IMR-90 (cell line): ENCODE results near the gene C6orf89. TPM values are rescaled to one million over a fixed set of nuclear protein-coding genes. Genes with fewer than 3 reads are reported as not detected.

Experiments used
- ATAC-seq: fragments of 200-7000 bp; cut with Tn5 transposase; 2 replicates; pipeline ENCODE4 v1.9.1; 2020; ENCODE audit warnings: low read depth, mild to moderate bottlenecking, moderate library complexity
- BruUV-seq: library from RNA; stranded (reverse); fragments of 400-500 nt; replicated peaks from 2 replicates; lab custom pipeline; 2021; lab: Mats Ljungman, UMichigan
- CTCF ChIA-PET: fragments of 300-600 bp; formaldehyde crosslinking; extraction: SDS; loops from one replicate; lab custom pipeline; 2021; ENCODE audit warnings: antibody characterized with exemption; lab: Yijun Ruan, JAX
- POLR2A ChIA-PET: fragments of 300-600 bp; sonication (Branson Sonifier 250); formaldehyde crosslinking; loops from one replicate; lab custom pipeline; 2022; ENCODE audit warnings: antibody characterized with exemption; ENCODE audit not compliant: unreplicated experiment; lab: Charles Lee
- DNase-seq: peaks from one replicate; pipeline ENCODE4 v3.0.0; 2013
- H2AFZ ChIP-seq: replicated peaks from 2 replicates; pipeline ENCODE3; 2013; ENCODE audit warnings: low read length, mild to moderate bottlenecking; ENCODE audit not compliant: poor library complexity
- H2AK5ac ChIP-seq: 2 replicates; pipeline ENCODE4 v1.6.1; 2013; ENCODE audit warnings: low read depth, low read length, inconsistent platforms
- H2AK9ac ChIP-seq: replicated peaks from 2 replicates; pipeline ENCODE3; 2013; ENCODE audit warnings: mild to moderate bottlenecking, low read depth, low read length, moderate library complexity; ENCODE audit not compliant: poor library complexity
- H2BK120ac ChIP-seq: 2 replicates; pipeline ENCODE4 v1.6.1; 2013; ENCODE audit warnings: low read depth, low read length, inconsistent platforms
- H2BK15ac ChIP-seq: 3 replicates; pipeline ENCODE4 v1.6.1; 2013; ENCODE audit warnings: low read depth, low read length, inconsistent platforms
- H2BK20ac ChIP-seq: 2 replicates; pipeline ENCODE4 v1.6.1; 2013; ENCODE audit warnings: low read depth, mild to moderate bottlenecking, inconsistent platforms, low read length, moderate library complexity
- H2BK5ac ChIP-seq: 2 replicates; pipeline ENCODE4 v1.6.1; 2013; ENCODE audit warnings: mild to moderate bottlenecking, low read depth, low read length, inconsistent platforms; ENCODE audit not compliant: poor library complexity, severe bottlenecking
- H3K14ac ChIP-seq: replicated peaks from 2 replicates; pipeline ENCODE4 v1.6.1; 2013; ENCODE audit warnings: low read depth, low read length, inconsistent platforms
- H3K18ac ChIP-seq: 2 replicates; pipeline ENCODE4 v1.6.1; 2013; ENCODE audit warnings: low read depth, low read length, control low read depth
- H3K23ac ChIP-seq: 2 replicates; pipeline ENCODE4 v1.6.1; 2013; ENCODE audit warnings: low read depth, low read length, inconsistent platforms
- H3K27ac ChIP-seq: 2 replicates; pipeline ENCODE4 v1.5.1; 2013; ENCODE audit warnings: mild to moderate bottlenecking, control low read depth, low read length; ENCODE audit not compliant: insufficient read depth
- H3K27me3 ChIP-seq: 2 replicates; pipeline ENCODE4 v1.6.1; 2013; ENCODE audit warnings: low read length; ENCODE audit not compliant: control insufficient read depth, insufficient read depth
- H3K36me3 ChIP-seq: 2 replicates; pipeline ENCODE4 v1.6.1; 2013; ENCODE audit warnings: low read length, mixed read lengths; ENCODE audit not compliant: control insufficient read depth, insufficient read depth
- H3K4ac ChIP-seq: 2 replicates; pipeline ENCODE4 v1.6.1; 2013; ENCODE audit warnings: low read depth, low read length, inconsistent platforms
- H3K4me1 ChIP-seq: 2 replicates; pipeline ENCODE4 v1.6.1; 2013; ENCODE audit warnings: low read length, mixed read lengths; ENCODE audit not compliant: control insufficient read depth, insufficient read depth
- H3K4me2 ChIP-seq: 2 replicates; pipeline ENCODE4 v1.6.1; 2013; ENCODE audit warnings: low read depth, mild to moderate bottlenecking, control low read depth, low read length, moderate library complexity
- H3K4me3 ChIP-seq: 2 replicates; pipeline ENCODE4 v1.5.1; 2013; ENCODE audit warnings: low read depth, mild to moderate bottlenecking, control low read depth, low read length, moderate library complexity; ENCODE audit not compliant: insufficient read depth
- H3K56ac ChIP-seq: 2 replicates; pipeline ENCODE4 v1.6.1; 2013; ENCODE audit warnings: low read length, inconsistent platforms; ENCODE audit not compliant: insufficient read depth; ENCODE audit errors: extremely low read depth
- H3K79me1 ChIP-seq, 2 experiments: 2 replicates each; pipeline ENCODE4 v1.6.1; 2013; ENCODE audit warnings: low read length in 2 of 2, inconsistent platforms in 1 of 2, low read depth in 1 of 2
- H3K9ac ChIP-seq: 2 replicates; pipeline ENCODE4 v1.6.1; 2013; ENCODE audit warnings: low read depth, low read length, control low read depth
- H3K9me1 ChIP-seq: 2 replicates; pipeline ENCODE4 v1.6.1; 2013; ENCODE audit warnings: low read length, inconsistent platforms; ENCODE audit not compliant: insufficient read depth
- H3K9me3 ChIP-seq: 2 replicates; pipeline ENCODE4 v1.6.1; 2013; ENCODE audit warnings: low read length; ENCODE audit not compliant: control insufficient read depth, insufficient read depth
- H4K20me1 ChIP-seq: 2 replicates; pipeline ENCODE4 v1.6.1; 2013; ENCODE audit warnings: low read length, inconsistent platforms; ENCODE audit not compliant: insufficient read depth
- H4K5ac ChIP-seq: 2 replicates; pipeline ENCODE4 v1.6.1; 2013; ENCODE audit warnings: mild to moderate bottlenecking, low read depth, low read length, control low read depth
- H4K8ac ChIP-seq, 2 experiments: 2 replicates each; pipeline ENCODE4 v1.6.1; 2013; ENCODE audit warnings: low read depth in 2 of 2, low read length in 2 of 2, control low read depth in 1 of 2, inconsistent platforms in 1 of 2
- H4K91ac ChIP-seq: 2 replicates; pipeline ENCODE4 v1.6.1; 2013; ENCODE audit warnings: low read depth, low read length, inconsistent platforms; ENCODE audit not compliant: insufficient read depth
- BHLHE40 ChIP-seq: fragments of 150-350 bp; IDR thresholded peaks from 2 replicates; pipeline ENCODE4 v1.6.1; 2016; ENCODE audit warnings: mild to moderate bottlenecking, low read depth, low read length
- CEBPB ChIP-seq: IDR thresholded peaks from 2 replicates; pipeline ENCODE4 v1.6.1; 2012; ENCODE audit warnings: low read depth, low read length, improper control_type of control experiment
- CHD1 ChIP-seq: IDR thresholded peaks from 2 replicates; pipeline ENCODE4 v1.6.1; 2012; ENCODE audit warnings: low read depth, low read length, improper control_type of control experiment
- CTCF ChIP-seq: conservative IDR thresholded peaks from 2 replicates; pipeline ENCODE4 v1.5.1; 2012; ENCODE audit warnings: mild to moderate bottlenecking, low read depth, low read length, improper control_type of control experiment
- ELK1 ChIP-seq: fragments of 150-350 bp; IDR thresholded peaks from 2 replicates; pipeline ENCODE4 v1.6.1; 2016; ENCODE audit warnings: low read depth, mild to moderate bottlenecking, low read length, moderate library complexity, borderline replicate concordance
- FOS ChIP-seq: fragments of 150-350 bp; IDR thresholded peaks from 2 replicates; pipeline ENCODE4 v1.6.1; 2016; ENCODE audit warnings: low read depth, low read length
- MAFK ChIP-seq: IDR thresholded peaks from 2 replicates; pipeline ENCODE4 v1.6.1; 2012; ENCODE audit warnings: low read depth, low read length, improper control_type of control experiment
- MAZ ChIP-seq: IDR thresholded peaks from 2 replicates; pipeline ENCODE4 v1.6.1; 2012; ENCODE audit warnings: low read depth, mild to moderate bottlenecking, low read length, improper control_type of control experiment, moderate library complexity, borderline replicate concordance
- MXI1 ChIP-seq: IDR thresholded peaks from 2 replicates; pipeline ENCODE4 v1.6.1; 2012; ENCODE audit warnings: low read depth, mild to moderate bottlenecking, low read length, moderate library complexity, borderline replicate concordance
- NFE2L2 ChIP-seq: fragments of 150-350 bp; IDR thresholded peaks from 2 replicates; pipeline ENCODE4 v1.6.1; 2016; ENCODE audit warnings: low read depth, mild to moderate bottlenecking, low read length
- POLR2A ChIP-seq: IDR thresholded peaks from 2 replicates; pipeline ENCODE4 v1.6.1; 2012; ENCODE audit warnings: mild to moderate bottlenecking, low read depth, low read length
- RAD21 ChIP-seq: IDR thresholded peaks from 2 replicates; pipeline ENCODE4 v1.6.1; 2012; ENCODE audit warnings: low read length, improper control_type of control experiment
- RCOR1 ChIP-seq: IDR thresholded peaks from 2 replicates; pipeline ENCODE4 v1.6.1; 2012; ENCODE audit warnings: mild to moderate bottlenecking, low read length, improper control_type of control experiment; ENCODE audit not compliant: insufficient replicate concordance
- RFX5 ChIP-seq: IDR thresholded peaks from 2 replicates; pipeline ENCODE4 v1.8.0; 2012; ENCODE audit warnings: low read depth, mild to moderate bottlenecking, low read length, moderate library complexity
- SMC3 ChIP-seq: fragments of 150-350 bp; IDR thresholded peaks from 2 replicates; pipeline ENCODE4 v1.6.1; 2016; ENCODE audit warnings: low read depth, mild to moderate bottlenecking, antibody characterized with exemption, low read length, moderate library complexity
- USF2 ChIP-seq: fragments of 150-350 bp; IDR thresholded peaks from 2 replicates; pipeline ENCODE4 v1.6.1; 2017; ENCODE audit warnings: mild to moderate bottlenecking, antibody characterized with exemption, low read length, low read depth
- WGBS, 2 experiments: methylation state at CpG; one replicate each; pipeline versions ENCODE4 v1.1.5 to v1.1.7; 2013; ENCODE audit warnings: missing lambda C conversion rate in 2 of 2; ENCODE audit not compliant: insufficient read length in 1 of 2; ENCODE audit errors: extremely low coverage in 2 of 2; 5-methylcytosine and 5-hydroxymethylcytosine counted together
- dilution Hi-C: fragments of 300-500 bp; cut with HindIII; formaldehyde crosslinking; loops from one replicate; pipeline ENCODE4 v1.14.3; 2018; ENCODE audit warnings: low sequenced_read_pairs; ENCODE audit not compliant: unreplicated experiment
- in situ Hi-C: fragments of 300-500 bp; cut with MboI; formaldehyde crosslinking; loops from 3 replicates; pipeline ENCODE4 v1.14.3; 2019; ENCODE audit warnings: low sequenced_read_pairs, inconsistent platforms, mixed read lengths
- intact Hi-C: fragments of 100-400 bp; cut with micrococcal nuclease; formaldehyde crosslinking; loops from 2 replicates; pipeline ENCODE4 v1.10.0; 2022
- polyA plus RNA-seq, 3 experiments: library from polyadenylated mRNA; depleted of rRNA; stranded (reverse); fragments of >200 nt; gene quantifications; 2 replicates each; pipeline ENCODE4 v1.2.3, GENCODE V29; 2012; ENCODE audit warnings: low replicate concordance in 1 of 3
- total RNA-seq: library from RNA; depleted of rRNA; stranded (reverse); fragments of >200 nt; gene quantifications from 2 replicates; pipeline ENCODE4 v1.2.3, GENCODE V29; 2012

The C6orf89 gene
- total and polyA plus RNA-seq, 2 of the 4 experiments (the other 2 are of a cell fraction), result 30.8 to 52.3 TPM

GRCh38 chr6:36907781-36908180, 22.0 kb downstream of the C6orf89 start:
- Histone ChIP-seq H4K20me1 (peaks cover 12% of the 10 kb centered on the region; the same call in 1 of the 2 replicates), H3K56ac (no peak overlapping the region), H3K27me3 (no peaks in the 10 kb centered on the region), H2AK9ac (no peak overlapping the region), H2BK20ac (no peak overlapping the region), H2BK120ac (0 out of 2 replicates have a peak overlapping the region, but pooled peaks have one; percentile 0), H3K4me1 (peaks cover 15% of the 10 kb centered on the region), H3K9me1 (peaks cover 7% of the 10 kb centered on the region), H4K8ac (no peak overlapping the region), H3K18ac (no peak overlapping the region), H3K14ac (no peak overlapping the region), H3K9ac (no peak overlapping the region), H2BK5ac (no peak overlapping the region), H2AK5ac (no peak overlapping the region), H3K9me3 (no peaks in the 10 kb centered on the region), H4K91ac (no peak overlapping the region), H3K79me1 (peaks cover 13 to 23% of the 10 kb centered on the region in 2 experiments), H4K5ac (no peak overlapping the region), H2AFZ (no peak overlapping the region), H3K4me2 (no peak overlapping the region), H3K4me3 (no peak overlapping the region), H3K27ac (no peak overlapping the region), H2BK15ac (0 out of 3 replicates have a peak overlapping the region, but pooled peaks have one; percentile 8), H3K4ac (no peak overlapping the region), H3K36me3 (peaks cover 7% of the 10 kb centered on the region; the same call in 1 of the 2 replicates), H3K23ac (no peak overlapping the region)
- POLR2A ChIA-PET, result no interaction called here
- intact Hi-C loops, result no loop called here
- BruUV-seq, result no TSS peak
- dilution Hi-C loops, result no loop called here
- in situ Hi-C loops, result no loop called here
- TF ChIP-seq FOS, result no peak
- TF ChIP-seq CEBPB, result no peak
- no peak for TF ChIP-seq USF2
- TF ChIP-seq MAZ, result no peak
- TF ChIP-seq POLR2A, result no peak
- no peak for TF ChIP-seq RAD21
- TF ChIP-seq MAFK, result no peak
- TF ChIP-seq RCOR1, result no peak
- TF ChIP-seq NFE2L2, result no peak
- TF ChIP-seq CHD1, result no peak
- TF ChIP-seq ELK1, result no peak
- no peak for TF ChIP-seq CTCF
- no peak for TF ChIP-seq BHLHE40
- TF ChIP-seq MXI1, result no peak
- no peak for TF ChIP-seq RFX5
- TF ChIP-seq SMC3, result no peak
- ATAC-seq (no peak), DNase-seq (peak; percentile 36)
- CTCF ChIA-PET, result no interaction called here
- 47% methylated on average over 2 of the region's 5 CpGs; no CpG with 5 or more reads in 1 of the 2 experiments for WGBS, 2 experiments
